Loucy (cell line): ENCODE measurements around the gene CNDP2.

Source experiments
- H2AFZ ChIP-seq: fragments of 200-600 bp; sonication (generic); 2 replicates; pipeline ENCODE4 v1.6.0; 2016; ENCODE audit warnings: antibody characterized with exemption, mild to moderate bottlenecking, low read length, moderate library complexity
- H3F3A ChIP-seq: fragments of 200-600 bp; 2 replicates; pipeline ENCODE4 v1.6.0; 2016; ENCODE audit warnings: antibody characterized with exemption, low read depth, mild to moderate bottlenecking
- H3K27me3 ChIP-seq: fragments of 200-600 bp; sonication (generic); 2 replicates; pipeline ENCODE4 v1.6.1; 2014; ENCODE audit warnings: low read length, mild to moderate bottlenecking; ENCODE audit not compliant: insufficient read depth, poor library complexity, severe bottlenecking
- H3K36me3 ChIP-seq: fragments of 200-600 bp; sonication (generic); 2 replicates; pipeline ENCODE4 v1.6.1; 2016; ENCODE audit warnings: low read length; ENCODE audit not compliant: insufficient read depth
- H3K4me1 ChIP-seq: fragments of 200-600 bp; sonication (generic); 2 replicates; pipeline ENCODE4 v1.5.1; 2014; ENCODE audit warnings: low read length, mild to moderate bottlenecking; ENCODE audit not compliant: insufficient read depth, poor library complexity, severe bottlenecking
- H3K4me2 ChIP-seq: fragments of 200-600 bp; sonication (generic); 2 replicates; pipeline ENCODE4 v1.6.0; 2014; ENCODE audit warnings: antibody characterized with exemption, low read length, low read depth, mild to moderate bottlenecking; ENCODE audit not compliant: poor library complexity, severe bottlenecking
- H3K4me3 ChIP-seq: fragments of 200-600 bp; sonication (generic); 2 replicates; pipeline ENCODE4 v1.5.1; 2014; ENCODE audit warnings: low read length, mild to moderate bottlenecking, mixed read lengths; ENCODE audit not compliant: poor library complexity, severe bottlenecking
- H3K79me2 ChIP-seq: fragments of 200-600 bp; sonication (generic); 2 replicates; pipeline ENCODE4 v1.6.1; 2014; ENCODE audit warnings: low read length; ENCODE audit not compliant: insufficient read depth
- H3K9ac ChIP-seq: fragments of 200-600 bp; sonication (generic); 2 replicates; pipeline ENCODE4 v1.6.0; 2014; ENCODE audit warnings: mild to moderate bottlenecking, low read depth, low read length, moderate library complexity; ENCODE audit not compliant: poor library complexity, severe bottlenecking
- H3K9me2 ChIP-seq: fragments of 200-600 bp; sonication (generic); replicated peaks from 2 replicates; pipeline ENCODE4 v1.6.1; 2016; ENCODE audit warnings: low read depth, low read length, mixed read lengths
- H3K9me3 ChIP-seq: fragments of 200-600 bp; sonication (generic); 2 replicates; pipeline ENCODE4 v1.6.1; 2014; ENCODE audit warnings: mild to moderate bottlenecking, antibody characterized with exemption, low read length, low read depth; ENCODE audit not compliant: insufficient read depth
- H4K20me1 ChIP-seq: fragments of 200-600 bp; sonication (generic); 2 replicates; pipeline ENCODE4 v1.6.0; 2014; ENCODE audit warnings: antibody characterized with exemption, low read length, mild to moderate bottlenecking; ENCODE audit not compliant: insufficient read depth, poor library complexity, severe bottlenecking
- CTCF ChIP-seq: fragments of 200-600 bp; sonication (generic); conservative IDR thresholded peaks from 2 replicates; pipeline ENCODE4 v1.5.1; 2014; ENCODE audit warnings: mild to moderate bottlenecking, antibody characterized with exemption, low read length
- EZH2phosphoT487 ChIP-seq: fragments of 200-600 bp; IDR thresholded peaks from 2 replicates; pipeline ENCODE4 v1.6.1; 2018; ENCODE audit warnings: antibody characterized with exemption, mild to moderate bottlenecking, moderate library complexity, borderline replicate concordance

The CNDP2 gene

GRCh38 chr18:74486119-74486849, 9.9 kb upstream of the CNDP2 start:
- no peaks in the 10 kb centered on the region for H3K79me2 ChIP-seq
- H2AFZ ChIP-seq: no peak overlapping the region
- no peaks in the 10 kb centered on the region for H3K9me2 ChIP-seq
- no peaks in the 10 kb centered on the region for H3K27me3 ChIP-seq
- no peaks in the 10 kb centered on the region for H4K20me1 ChIP-seq
- no peak for TF ChIP-seq EZH2phosphoT487
- no peak for TF ChIP-seq CTCF
- no peak overlapping the region for H3K9ac ChIP-seq
- no peak overlapping the region for H3K4me2 ChIP-seq
- peaks cover 5% of the 10 kb centered on the region for H3K4me1 ChIP-seq
- no peaks in the 10 kb centered on the region for H3K9me3 ChIP-seq
- H3F3A ChIP-seq: no peaks in the 10 kb centered on the region
- H3K36me3 ChIP-seq: no peaks in the 10 kb centered on the region
- H3K4me3 ChIP-seq: no peak overlapping the region

GRCh38 chr18:74488354-74488753, 7.8 kb upstream of the CNDP2 start:
- Histone ChIP-seq H3K4me2 (no peak overlapping the region), H3K9me3 (no peaks in the 10 kb centered on the region), H3K4me3 (no peak overlapping the region), H3K36me3 (no peaks in the 10 kb centered on the region), H3K27me3 (no peaks in the 10 kb centered on the region), H3K9ac (no peak overlapping the region), H3F3A (no peaks in the 10 kb centered on the region), H3K79me2 (no peaks in the 10 kb centered on the region), H2AFZ (no peak overlapping the region), H3K9me2 (no peaks in the 10 kb centered on the region), H4K20me1 (no peaks in the 10 kb centered on the region), H3K4me1 (peaks cover 5% of the 10 kb centered on the region)
- TF ChIP-seq CTCF: no peak
- TF ChIP-seq EZH2phosphoT487: no peak

GRCh38 chr18:74488864-74489263, 7.3 kb upstream of the CNDP2 start:
- H3K27me3 ChIP-seq: no peaks in the 10 kb centered on the region
- no peaks in the 10 kb centered on the region for H3F3A ChIP-seq
- H2AFZ ChIP-seq: no peak overlapping the region
- peaks cover 5% of the 10 kb centered on the region for H3K4me1 ChIP-seq
- no peaks in the 10 kb centered on the region for H3K9me2 ChIP-seq
- H3K79me2 ChIP-seq: no peaks in the 10 kb centered on the region
- no peak for TF ChIP-seq CTCF
- no peak for TF ChIP-seq EZH2phosphoT487
- H3K4me2 ChIP-seq: no peak overlapping the region
- no peak overlapping the region for H3K4me3 ChIP-seq
- no peaks in the 10 kb centered on the region for H3K9me3 ChIP-seq
- H4K20me1 ChIP-seq: no peaks in the 10 kb centered on the region
- H3K36me3 ChIP-seq: no peaks in the 10 kb centered on the region
- H3K9ac ChIP-seq: no peak overlapping the region
